Right ventricle myocardium inferior (tissue), 1 donor: ENCODE measurements around the gene KIFBP. TPM values are rescaled to one million over a fixed set of nuclear protein-coding genes. Genes with fewer than 3 reads are reported as not detected.

ENCODE experiments used
- ATAC-seq: fragments of 200-7000 bp; cut with Tn5 transposase; one replicate; pipeline ENCODE4 v1.9.1; 2020; ENCODE audit warnings: mild to moderate bottlenecking, moderate library complexity
- DNase-seq: peaks from one replicate; pipeline ENCODE4 v3.0.0; 2021; ENCODE audit errors: missing footprints
- intact Hi-C: fragments of 100-400 bp; cut with DNase I; formaldehyde crosslinking; loops from one replicate; pipeline ENCODE4 v1.11.0; 2022
- total RNA-seq: library from RNA; stranded (reverse); fragmentation: NEBNext Ultra II Directional; extraction: Animal tissue kit (Norgen Biotek cat#: 25700); gene quantifications from one replicate; pipeline ENCODE4 v1.2.1, GENCODE V29; 2021
- donor health status: DM: no; HTN: yes; CAD: no; lungs with severe emphysema.

KIFBP gene
- total RNA-seq, 1 donor from 2014 or later, result 52.2 TPM

- DNase-seq (no peak), ATAC-seq (no peak)
- intact Hi-C loops, result no loop called here
Measured at GRCh38 chr10:69064762-69065328, 76.2 kb downstream of the KIFBP start.

- ATAC-seq, result peak; percentile 22
- DNase-seq, result no peak
- intact Hi-C loops, result no loop called here
Measured at GRCh38 chr10:69065406-69066361, 77.1 kb downstream of the KIFBP start.

Other genes starting within 250 kb of the KIFBP start
- 0.41 TPM for gene STOX1, start 161.3 kb upstream of the KIFBP start, total RNA-seq
- 21.5 TPM for gene DDX50, start 87.5 kb upstream of the KIFBP start, total RNA-seq
- gene DDX21, start 32.6 kb upstream of the KIFBP start, total RNA-seq, result 19.6 TPM
- 50.2 TPM for gene SRGN, start 99.3 kb downstream of the KIFBP start, total RNA-seq
- gene VPS26A, start 135.4 kb downstream of the KIFBP start, total RNA-seq, result 32.5 TPM
- gene SUPV3L1, start 191.4 kb downstream of the KIFBP start, total RNA-seq, result 40.1 TPM
- not detected for gene HKDC1, start 231.5 kb downstream of the KIFBP start, total RNA-seq